Parathyroid adenoma (tissue), 2 donors: ENCODE results near the gene PRELID3B.

Source experiments
- H2AFZ ChIP-seq: fragments of 300-600 bp; sonication (generic); one replicate; pipeline ENCODE4 v1.7.0; 2017; ENCODE audit warnings: antibody characterized with exemption, mild to moderate bottlenecking
- H3K27ac ChIP-seq: fragments of 300-600 bp; sonication (generic); one replicate; pipeline ENCODE4 v1.7.0; 2017
- H3K27me3 ChIP-seq: fragments of 300-600 bp; sonication (generic); one replicate; pipeline ENCODE4 v1.7.0; 2017; ENCODE audit warnings: low read length; ENCODE audit not compliant: control insufficient read depth, insufficient read depth
- H3K36me3 ChIP-seq: fragments of 300-600 bp; sonication (generic); one replicate; pipeline ENCODE4 v1.7.0; 2017; ENCODE audit warnings: low read length; ENCODE audit not compliant: control insufficient read depth, insufficient read depth
- H3K4me1 ChIP-seq: fragments of 300-600 bp; sonication (generic); one replicate; pipeline ENCODE4 v1.7.0; 2017; ENCODE audit warnings: control low read depth
- H3K4me2 ChIP-seq: fragments of 300-600 bp; sonication (generic); one replicate; pipeline ENCODE4 v1.7.0; 2017; ENCODE audit warnings: low read length
- H3K4me3 ChIP-seq: fragments of 300-600 bp; sonication (generic); one replicate; pipeline ENCODE4 v1.7.0; 2017; ENCODE audit warnings: low read depth, low read length
- H3K79me2 ChIP-seq: fragments of 300-600 bp; sonication (generic); one replicate; pipeline ENCODE4 v1.7.0; 2017; ENCODE audit warnings: control low read depth
- H3K9ac ChIP-seq: fragments of 300-600 bp; sonication (generic); one replicate; pipeline ENCODE4 v1.7.0; 2017; ENCODE audit warnings: mild to moderate bottlenecking
- H3K9me3 ChIP-seq: fragments of 300-600 bp; sonication (generic); one replicate; pipeline ENCODE4 v1.7.0; 2017; ENCODE audit warnings: low read length; ENCODE audit not compliant: control insufficient read depth
- TF ChIP-seq, protein P1 (sequence below): fragments of 300-600 bp; sonication (generic); IDR thresholded peaks from one replicate; pipeline ENCODE4 v1.7.0; 2017; ENCODE audit warnings: antibody characterized with exemption, mild to moderate bottlenecking
- donor health status: primary hyperparathyroidism.

Gene PRELID3B

GRCh38 chr20:58991715-58992114 is 50.9 kb downstream of the PRELID3B start:
- Histone ChIP-seq H3K9ac (no peak overlapping the region), H2AFZ (no peak overlapping the region), H3K9me3 (no peaks in the 10 kb centered on the region), H3K79me2 (no peaks in the 10 kb centered on the region), H3K4me3 (no peak overlapping the region), H3K27ac (no peak overlapping the region), H3K27me3 (no peaks in the 10 kb centered on the region), H3K36me3 (no peaks in the 10 kb centered on the region), H3K4me1 (peaks cover 8% of the 10 kb centered on the region), H3K4me2 (no peak overlapping the region)
- TF ChIP-seq, protein P1, sequence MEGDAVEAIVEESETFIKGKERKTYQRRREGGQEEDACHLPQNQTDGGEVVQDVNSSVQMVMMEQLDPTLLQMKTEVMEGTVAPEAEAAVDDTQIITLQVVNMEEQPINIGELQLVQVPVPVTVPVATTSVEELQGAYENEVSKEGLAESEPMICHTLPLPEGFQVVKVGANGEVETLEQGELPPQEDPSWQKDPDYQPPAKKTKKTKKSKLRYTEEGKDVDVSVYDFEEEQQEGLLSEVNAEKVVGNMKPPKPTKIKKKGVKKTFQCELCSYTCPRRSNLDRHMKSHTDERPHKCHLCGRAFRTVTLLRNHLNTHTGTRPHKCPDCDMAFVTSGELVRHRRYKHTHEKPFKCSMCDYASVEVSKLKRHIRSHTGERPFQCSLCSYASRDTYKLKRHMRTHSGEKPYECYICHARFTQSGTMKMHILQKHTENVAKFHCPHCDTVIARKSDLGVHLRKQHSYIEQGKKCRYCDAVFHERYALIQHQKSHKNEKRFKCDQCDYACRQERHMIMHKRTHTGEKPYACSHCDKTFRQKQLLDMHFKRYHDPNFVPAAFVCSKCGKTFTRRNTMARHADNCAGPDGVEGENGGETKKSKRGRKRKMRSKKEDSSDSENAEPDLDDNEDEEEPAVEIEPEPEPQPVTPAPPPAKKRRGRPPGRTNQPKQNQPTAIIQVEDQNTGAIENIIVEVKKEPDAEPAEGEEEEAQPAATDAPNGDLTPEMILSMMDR, result no peak

DNA sequence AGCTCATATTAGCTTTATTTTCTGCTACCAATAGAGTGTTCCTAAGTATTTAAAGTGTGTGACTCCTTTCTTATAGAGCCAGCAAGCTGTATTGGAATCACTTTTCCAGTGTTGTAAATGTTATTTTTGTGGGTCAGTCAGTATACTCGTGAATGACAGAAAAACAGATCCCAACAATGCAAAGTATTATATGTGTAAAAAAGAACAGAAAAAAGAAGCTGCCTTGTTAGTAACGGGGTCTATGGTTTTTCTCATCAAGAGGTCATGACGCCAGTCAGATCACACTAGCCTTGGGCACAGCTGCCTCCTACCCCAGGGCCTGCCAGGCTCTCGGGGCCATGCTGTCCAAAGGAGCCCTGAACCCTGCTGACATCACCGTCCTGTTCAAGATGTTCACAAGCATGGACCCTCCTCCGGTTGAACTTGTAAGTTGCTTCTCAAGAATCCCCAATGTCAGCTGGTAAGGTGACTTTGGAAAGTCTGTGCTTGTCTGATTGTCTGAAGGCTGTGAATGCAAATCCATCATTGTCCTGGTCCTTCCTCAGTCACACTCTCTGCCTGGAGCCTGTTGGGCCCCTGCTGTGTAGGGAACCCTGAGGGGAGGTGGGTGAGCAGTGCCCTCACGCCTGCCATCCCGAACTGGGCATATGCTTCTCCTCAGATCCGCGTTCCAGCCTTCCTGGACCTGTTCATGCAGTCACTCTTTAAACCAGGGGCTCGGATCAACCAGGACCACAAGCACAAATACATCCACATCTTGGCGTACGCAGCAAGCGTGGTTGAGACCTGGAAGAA is 51.7 kb downstream of the PRELID3B start:
- TF ChIP-seq, protein P1, result no peak
- Histone ChIP-seq H3K79me2 (no peaks in the 10 kb centered on the region), H3K4me1 (peaks cover 8% of the 10 kb centered on the region), H3K4me3 (no peak overlapping the region), H3K27ac (no peak overlapping the region), H3K36me3 (no peaks in the 10 kb centered on the region), H3K4me2 (no peak overlapping the region), H3K27me3 (no peaks in the 10 kb centered on the region), H2AFZ (no peak overlapping the region), H3K9ac (no peak overlapping the region), H3K9me3 (no peaks in the 10 kb centered on the region)

- TF ChIP-seq, protein P1, result no peak
- Histone ChIP-seq H3K79me2 (no peaks in the 10 kb centered on the region), H3K27ac (no peak overlapping the region), H3K9ac (no peak overlapping the region), H3K9me3 (no peaks in the 10 kb centered on the region), H2AFZ (no peak overlapping the region), H3K4me3 (no peak overlapping the region), H3K27me3 (no peaks in the 10 kb centered on the region), H3K4me2 (no peak overlapping the region), H3K4me1 (peaks cover 8% of the 10 kb centered on the region), H3K36me3 (no peaks in the 10 kb centered on the region)
These were observed 53.4 kb downstream of the PRELID3B start for GRCh38 chr20:58989196-58989595.

DNA sequence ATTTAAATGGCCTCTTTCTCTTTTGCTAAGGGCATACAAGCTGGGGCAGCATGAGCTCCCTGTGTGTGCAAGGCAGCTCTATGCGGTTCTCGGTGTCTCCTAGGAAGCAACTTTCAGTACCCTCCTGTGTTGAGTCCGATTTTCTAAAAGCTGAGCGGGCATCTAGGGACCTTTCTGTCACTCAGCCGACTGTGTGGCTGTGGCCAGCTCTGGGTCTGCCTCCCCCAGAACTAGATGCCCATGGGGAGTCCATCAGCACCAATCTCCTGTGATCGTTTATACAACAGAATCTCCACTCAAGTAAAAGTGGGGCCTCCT is 54.1 kb downstream of the PRELID3B start:
- Histone ChIP-seq H3K27ac (no peak overlapping the region), H3K9ac (no peak overlapping the region), H3K4me1 (peaks cover 5% of the 10 kb centered on the region), H3K4me2 (no peak overlapping the region), H3K9me3 (no peaks in the 10 kb centered on the region), H3K79me2 (no peaks in the 10 kb centered on the region), H2AFZ (no peak overlapping the region), H3K36me3 (no peaks in the 10 kb centered on the region), H3K27me3 (no peaks in the 10 kb centered on the region), H3K4me3 (no peak overlapping the region)
- TF ChIP-seq, protein P1, result no peak
